ENCODE results near the gene BRI3BP.

- TF ChIP-seq POLR2A (IDR thresholded peaks at IDR 0.05) (no peak), CTCF (IDR thresholded peaks at IDR 0.05) (no peak), POLR2AphosphoS5 (IDR thresholded peaks at IDR 0.05) (no peak)
These were observed 21.2 kb upstream of the BRI3BP start for GRCh38 chr12:124972211-124972610.

Data from prostate gland (tissue), 2 donors.